Globus pallidus (tissue), 1 donor: ENCODE measurements around the gene ABCE1.
A peak's percentile ranks its signal among the peaks of the same experiment; 100 is the strongest.
"Not testable (repeated sequence)": the region's sequence is repeated elsewhere in the genome, so short reads cannot be mapped to it uniquely, and the experiment has no call there.

Experiments
- DNase-seq: peaks from one replicate; pipeline ENCODE4 v3.0.0-alpha.2; 2015; ENCODE audit warnings: low spot score

The ABCE1 gene

GRCh38 chr4:145102619-145103018 lies 4.5 kb downstream of the ABCE1 start:
- no peak for DNase-seq

GRCh38 chr4:145103496-145103895 lies 5.4 kb downstream of the ABCE1 start:
- DNase-seq = no peak

GRCh38 chr4:145107126-145107525 lies 9.0 kb downstream of the ABCE1 start:
- DNase-seq = no peak

GRCh38 chr4:145108128-145108527 lies 10.0 kb downstream of the ABCE1 start:
- no peak for DNase-seq

GRCh38 chr4:145125396-145125795 lies 27.3 kb downstream of the ABCE1 start:
- no peak for DNase-seq

GRCh38 chr4:145130130-145130529 lies 32.0 kb downstream of the ABCE1 start:
- no peak for DNase-seq

- DNase-seq = no peak
These were observed 32.8 kb downstream of the ABCE1 start for GRCh38 chr4:145130788-145131399.

- DNase-seq = no peak
These were observed 33.7 kb downstream of the ABCE1 start for GRCh38 chr4:145131848-145132247.

- peak; percentile 27 for DNase-seq
These were observed 34.5 kb downstream of the ABCE1 start for GRCh38 chr4:145132511-145133098.

GRCh38 chr4:145136219-145136618 lies 38.1 kb downstream of the ABCE1 start:
- DNase-seq = not testable (repeated sequence)

GRCh38 chr4:145148980-145149379 lies 50.9 kb downstream of the ABCE1 start:
- no peak for DNase-seq

- DNase-seq = no peak
These were observed 55.2 kb downstream of the ABCE1 start for GRCh38 chr4:145153181-145153903.

- no peak for DNase-seq
These were observed 55.8 kb downstream of the ABCE1 start for GRCh38 chr4:145153904-145154298.

GRCh38 chr4:145154573-145154972 lies 56.5 kb downstream of the ABCE1 start:
- peak; percentile 43 for DNase-seq

GRCh38 chr4:145155268-145155870 lies 57.3 kb downstream of the ABCE1 start:
- DNase-seq = no peak

- DNase-seq = no peak
These were observed 58.9 kb downstream of the ABCE1 start for GRCh38 chr4:145156986-145157385.

GRCh38 chr4:145161549-145161948 lies 63.4 kb downstream of the ABCE1 start:
- DNase-seq = no peak

GRCh38 chr4:145167887-145168286 lies 69.8 kb downstream of the ABCE1 start:
- DNase-seq = no peak

GRCh38 chr4:145168581-145169187 lies 70.6 kb downstream of the ABCE1 start:
- no peak for DNase-seq

GRCh38 chr4:145170223-145170622 lies 72.1 kb downstream of the ABCE1 start:
- DNase-seq = no peak

- DNase-seq = no peak
These were observed 73.8 kb downstream of the ABCE1 start for GRCh38 chr4:145171911-145172310.

GRCh38 chr4:145176641-145177432 lies 78.7 kb downstream of the ABCE1 start:
- DNase-seq = no peak
